Omental fat pad (tissue), 4 donors: Measurements from ENCODE around the gene SELENOW. TPM values are rescaled to one million over a fixed set of nuclear protein-coding genes. Genes with fewer than 3 reads are reported as not detected.
"Not testable (repeated sequence)": the region's sequence is repeated elsewhere in the genome, so short reads cannot be mapped to it uniquely, and the experiment has no call there.

Experiments used
- ATAC-seq: fragments of 150-250 bp; one replicate; pipeline ENCODE4 v1.9.1; 2016; ENCODE audit warnings: mild to moderate bottlenecking, moderate library complexity; ENCODE audit not compliant: low FRiP score
- DNase-seq: peaks from one replicate; pipeline ENCODE4 v3.0.0-alpha.2; 2019; ENCODE audit warnings: low spot score
- total RNA-seq, 4 donors: library from RNA; depleted of rRNA; stranded (reverse); fragments of >200 nt; gene quantifications; one replicate each; pipeline ENCODE4 v1.1.0, GENCODE V29; 2016
- TF ChIP-seq, protein P1 (sequence below), 3 donors: fragments of 450-650 bp; IDR thresholded peaks; one replicate each; pipeline ENCODE4 v1.5.1; 2016 to 2017; ENCODE audit warnings: antibody characterized with exemption in 3 of 3, mild to moderate bottlenecking in 3 of 3, moderate library complexity in 2 of 3

The SELENOW gene
- total RNA-seq, 4 donors from 2014 or later, result 198 to 420 (median 334) TPM

DNA sequence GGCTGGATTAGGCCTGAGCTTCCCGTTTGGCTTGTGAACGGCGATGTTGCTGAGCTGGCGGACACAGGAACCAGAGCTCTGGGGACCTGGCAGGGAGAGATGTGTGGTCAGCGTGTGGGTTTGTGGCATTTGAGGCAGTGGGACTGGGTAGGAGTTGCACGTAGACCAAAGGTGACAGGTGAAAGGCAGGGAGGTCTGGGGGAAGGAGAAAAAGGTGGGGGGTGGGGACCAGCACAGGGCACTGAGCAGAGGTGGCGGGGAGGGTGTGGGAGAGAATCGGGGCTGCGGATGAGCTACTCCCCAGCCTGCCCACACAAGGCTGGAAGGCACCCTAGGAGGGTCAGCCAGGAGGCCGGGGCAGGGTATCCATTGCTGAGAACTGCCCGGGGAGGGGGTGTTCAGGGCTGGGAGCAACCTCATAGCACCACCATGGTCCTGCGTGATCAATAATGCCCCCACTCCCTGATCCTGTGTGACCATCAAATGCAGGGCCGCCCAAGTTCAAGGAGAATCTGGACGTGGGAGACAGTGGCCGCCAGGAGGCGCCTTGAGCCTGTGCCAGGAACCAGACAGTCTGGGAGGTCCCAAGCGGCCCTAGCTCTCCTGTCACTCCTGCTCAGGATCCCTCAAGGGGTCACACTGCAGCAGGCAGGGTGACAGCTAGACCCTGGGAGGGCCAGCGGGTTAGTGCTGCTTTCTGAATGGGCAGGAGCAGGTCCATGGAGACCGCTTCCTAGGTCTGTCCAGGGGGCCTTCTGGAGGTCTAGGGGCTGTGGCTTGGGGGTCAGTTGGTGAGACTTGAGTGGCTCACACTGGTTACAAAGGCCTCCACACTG is 12.8 kb upstream of the SELENOW start:
- peak; percentile 14 for ATAC-seq
- no peak for DNase-seq
- TF ChIP-seq, protein P1, sequence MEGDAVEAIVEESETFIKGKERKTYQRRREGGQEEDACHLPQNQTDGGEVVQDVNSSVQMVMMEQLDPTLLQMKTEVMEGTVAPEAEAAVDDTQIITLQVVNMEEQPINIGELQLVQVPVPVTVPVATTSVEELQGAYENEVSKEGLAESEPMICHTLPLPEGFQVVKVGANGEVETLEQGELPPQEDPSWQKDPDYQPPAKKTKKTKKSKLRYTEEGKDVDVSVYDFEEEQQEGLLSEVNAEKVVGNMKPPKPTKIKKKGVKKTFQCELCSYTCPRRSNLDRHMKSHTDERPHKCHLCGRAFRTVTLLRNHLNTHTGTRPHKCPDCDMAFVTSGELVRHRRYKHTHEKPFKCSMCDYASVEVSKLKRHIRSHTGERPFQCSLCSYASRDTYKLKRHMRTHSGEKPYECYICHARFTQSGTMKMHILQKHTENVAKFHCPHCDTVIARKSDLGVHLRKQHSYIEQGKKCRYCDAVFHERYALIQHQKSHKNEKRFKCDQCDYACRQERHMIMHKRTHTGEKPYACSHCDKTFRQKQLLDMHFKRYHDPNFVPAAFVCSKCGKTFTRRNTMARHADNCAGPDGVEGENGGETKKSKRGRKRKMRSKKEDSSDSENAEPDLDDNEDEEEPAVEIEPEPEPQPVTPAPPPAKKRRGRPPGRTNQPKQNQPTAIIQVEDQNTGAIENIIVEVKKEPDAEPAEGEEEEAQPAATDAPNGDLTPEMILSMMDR (IDR thresholded peaks at IDR 0.05), result peak in 1 of 3 donors; percentile 28

DNA sequence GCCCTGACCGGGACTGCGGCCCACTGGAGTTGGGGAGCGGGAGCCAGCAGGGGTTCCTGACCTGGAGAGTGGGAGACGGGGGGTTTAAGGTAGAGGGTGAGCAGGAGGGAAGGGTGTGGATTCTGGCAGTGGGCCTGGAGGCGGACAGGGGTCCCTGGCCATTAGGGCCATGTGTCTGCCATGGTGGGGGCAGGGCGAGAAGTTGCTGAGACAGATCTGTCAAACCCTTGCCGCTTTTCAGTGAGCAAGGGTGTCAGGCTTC is 12.2 kb upstream of the SELENOW start:
- DNase-seq (no peak), ATAC-seq (no peak)
- TF ChIP-seq, protein P1 (IDR thresholded peaks at IDR 0.05), result no peak

DNA sequence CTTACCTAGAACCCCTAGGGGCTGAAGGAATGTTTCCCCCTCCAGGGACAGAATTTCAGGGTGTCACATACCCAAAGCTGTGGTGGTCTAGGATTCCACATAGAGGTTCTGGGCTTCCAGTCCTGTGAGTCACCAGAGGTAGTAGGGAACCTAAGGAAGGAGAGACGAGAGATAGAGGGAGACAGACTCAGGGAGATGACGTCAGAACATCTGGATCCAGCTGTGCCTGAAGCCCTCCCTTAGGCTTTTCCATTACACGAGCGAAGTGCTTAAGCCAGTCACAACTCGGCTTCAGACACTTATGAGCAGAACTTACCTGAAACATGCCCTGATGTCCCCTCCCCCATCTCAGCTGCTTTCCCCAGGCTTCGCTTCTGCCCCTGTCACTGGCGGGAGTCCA is 11.8 kb upstream of the SELENOW start:
- ATAC-seq (no peak), DNase-seq (no peak)
- TF ChIP-seq, protein P1 (IDR thresholded peaks at IDR 0.05), result no peak

DNA sequence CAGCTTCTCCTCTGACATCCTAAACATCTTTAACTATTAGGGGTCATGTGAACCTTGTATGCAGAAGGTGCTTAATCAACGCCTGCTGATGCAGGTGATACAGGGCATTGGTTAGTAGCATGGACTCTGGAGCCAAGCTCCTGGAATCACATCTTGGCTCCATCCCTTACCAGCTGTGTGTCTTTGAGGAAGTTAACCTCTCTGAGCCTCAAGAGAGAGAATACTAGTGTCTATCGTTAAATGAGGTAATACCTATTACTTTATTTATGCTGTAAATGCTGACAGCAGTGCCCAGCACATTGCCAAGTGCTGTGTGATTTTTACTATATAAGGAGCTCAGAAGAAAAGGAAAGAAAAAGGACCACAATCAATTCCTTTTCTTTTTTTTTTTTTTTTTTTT is 11.2 kb upstream of the SELENOW start:
- no peak for ATAC-seq
- TF ChIP-seq, protein P1 (IDR thresholded peaks at IDR 0.05), result no peak

DNA sequence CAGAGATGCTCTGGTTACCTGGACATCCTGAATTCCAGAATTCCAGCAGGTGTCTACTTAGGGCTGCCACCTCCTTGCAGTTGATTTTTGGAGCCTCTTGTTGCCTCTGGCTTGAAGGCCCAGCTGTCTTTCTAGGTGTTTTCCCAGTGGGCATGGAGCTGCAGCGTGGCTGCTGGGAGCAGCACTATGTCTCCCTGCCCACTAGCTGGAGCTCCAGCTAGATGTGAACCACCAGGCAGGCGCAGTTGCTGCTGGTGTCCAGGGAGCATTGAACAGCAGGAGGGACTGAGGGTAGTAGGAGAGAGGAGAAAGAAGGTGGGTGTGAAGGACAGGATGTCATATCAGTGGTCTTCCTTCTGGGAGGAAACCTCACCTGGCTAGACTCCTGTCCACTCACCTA is 9.9 kb upstream of the SELENOW start:
- ATAC-seq, result no peak
- TF ChIP-seq, protein P1 (IDR thresholded peaks at IDR 0.05), result no peak
- no peak for DNase-seq

More for the DNA sequence above, 11.2 kb upstream of the SELENOW start:
- DNase-seq, result no peak

DNA sequence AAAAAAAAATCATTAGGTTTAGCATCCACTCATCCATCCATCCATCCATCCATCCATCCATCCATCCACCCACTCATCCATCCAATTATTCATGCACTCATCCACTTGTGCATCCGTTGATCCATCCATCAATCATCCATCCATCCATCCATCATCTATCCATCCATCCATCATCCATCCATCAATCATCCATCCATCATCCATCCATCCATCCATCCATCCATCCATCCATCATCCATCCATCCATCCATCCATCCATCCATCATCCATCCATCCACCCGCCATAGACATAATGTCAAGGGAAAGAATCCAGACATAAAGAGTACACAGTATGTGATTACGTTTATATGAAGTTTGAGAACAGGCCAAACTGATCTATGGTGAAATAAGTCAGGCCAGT is 9.0 kb upstream of the SELENOW start:
- DNase-seq, result no peak
- no peak for ATAC-seq
- TF ChIP-seq, protein P1 (IDR thresholded peaks at IDR 0.05), result no peak

DNA sequence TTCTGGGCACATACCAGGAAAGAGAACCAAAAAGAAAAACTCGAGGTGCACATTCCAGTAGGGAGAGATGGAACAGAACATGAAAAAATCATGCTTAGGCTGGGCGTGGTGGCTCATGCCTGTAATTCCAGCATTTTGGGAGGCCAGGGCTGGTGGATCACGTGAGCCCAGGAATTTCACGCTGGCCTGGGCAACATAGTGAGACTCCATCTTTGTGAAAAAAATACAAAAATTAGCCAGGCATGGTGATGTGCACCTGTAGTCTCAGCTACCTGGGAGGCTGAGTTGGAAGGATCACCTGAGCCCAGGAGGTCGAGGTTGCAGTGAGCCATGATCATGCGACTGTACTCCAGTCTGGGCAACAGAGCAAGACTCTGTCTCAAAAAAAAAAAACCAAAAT is 7.2 kb upstream of the SELENOW start:
- ATAC-seq, DNase-seq: not testable (repeated sequence)
